Subcutaneous adipose tissue (tissue), 4 donors: ENCODE results near the gene FRRS1. TPM values are rescaled to one million over a fixed set of nuclear protein-coding genes. Genes with fewer than 3 reads are reported as not detected.

Experiments used
- CTCF ChIP-seq: fragments of 450-650 bp; IDR thresholded peaks from one replicate; pipeline ENCODE4 v1.5.1; 2016; ENCODE audit warnings: low read depth, mild to moderate bottlenecking, control low read depth, antibody characterized with exemption, moderate library complexity
- total RNA-seq, 4 donors: library from RNA; depleted of rRNA; stranded (reverse); fragments of >200 nt; gene quantifications; one replicate each; pipeline ENCODE4 v1.1.0, GENCODE V29; 2016

FRRS1 gene
- total RNA-seq, 4 donors from 2014 or later = 2.4 to 31.4 (median 8.7) TPM

DNA sequence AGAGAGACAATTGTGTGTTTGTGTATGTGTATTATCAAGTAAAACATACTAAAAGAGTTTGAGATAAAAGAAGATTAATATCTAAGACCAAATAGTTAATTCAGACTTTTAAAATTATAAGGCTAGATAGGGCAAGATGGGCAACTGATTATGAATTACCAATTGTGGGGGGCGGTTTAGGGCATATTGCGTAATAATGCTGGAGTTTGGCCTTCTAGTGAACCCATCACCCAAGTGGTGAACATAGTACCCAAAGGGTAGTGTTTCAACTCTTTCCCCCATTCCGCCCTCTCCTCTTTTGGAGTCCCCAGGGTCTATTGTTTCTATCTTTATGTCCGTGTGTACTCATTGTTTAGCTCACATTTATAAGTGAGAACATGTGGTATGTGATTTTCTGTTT is 55.4 kb downstream of the FRRS1 start:
- TF ChIP-seq CTCF = no peak

- TF ChIP-seq CTCF = no peak
These were observed 58.8 kb downstream of the FRRS1 start for GRCh38 chr1:99707535-99708142.

- TF ChIP-seq CTCF = no peak
These were observed 61.0 kb downstream of the FRRS1 start for GRCh38 chr1:99705385-99705784.

GRCh38 chr1:99704356-99704816 is 62.0 kb downstream of the FRRS1 start:
- TF ChIP-seq CTCF = no peak

GRCh38 chr1:99702221-99702620 is 64.2 kb downstream of the FRRS1 start:
- no peak for TF ChIP-seq CTCF

GRCh38 chr1:99700020-99700419 is 66.4 kb downstream of the FRRS1 start:
- TF ChIP-seq CTCF = no peak

DNA sequence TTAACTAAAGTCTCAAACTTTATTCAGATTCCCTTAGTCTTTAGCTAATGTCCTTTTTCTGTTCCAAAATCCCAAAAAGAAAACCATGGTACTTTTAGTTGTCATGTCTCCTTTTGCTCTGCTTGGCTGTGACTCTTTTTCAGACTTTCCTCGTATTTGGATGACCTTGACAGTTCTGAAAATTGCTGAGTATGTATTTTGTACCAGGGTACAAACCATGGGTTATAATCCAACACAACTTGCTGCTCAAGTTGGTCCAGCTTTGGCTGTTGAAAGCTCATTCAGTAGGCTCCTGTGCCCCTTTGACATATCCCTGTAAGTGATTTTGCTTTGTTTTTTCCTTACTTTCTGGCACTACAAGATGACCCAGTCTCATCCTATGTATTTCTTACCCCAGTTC is 68.9 kb downstream of the FRRS1 start:
- TF ChIP-seq CTCF = no peak
